PC-9 (cell line): ENCODE data around the gene BCL3.

Experiments used
- CTCF ChIP-seq: fragments of 200-600 bp; sonication (generic); conservative IDR thresholded peaks from 2 replicates; pipeline ENCODE4 v1.6.1; 2017; ENCODE audit warnings: mixed run types, antibody characterized with exemption, mild to moderate bottlenecking, moderate library complexity
- EZH2 ChIP-seq: fragments of 200-600 bp; sonication (generic); IDR thresholded peaks from 2 replicates; pipeline ENCODE4 v1.8.0; 2017; ENCODE audit warnings: antibody characterized with exemption, low read depth

- TF ChIP-seq EZH2 (no peak), CTCF (no peak)
Observed at GRCh38 chr19:44714597-44715169, 33.8 kb upstream of the BCL3 start.
